ENCODE data around the gene VDAC1.

Gene VDAC1

GRCh38 chr5:133935667-133935940 lies 69.2 kb downstream of the VDAC1 start:
- TF ChIP-seq CTCF (IDR thresholded peaks at IDR 0.05; ENCODE audit: low read depth, low read length, missing control alignments) = no peak
- no peak overlapping the region for H3K4me3 ChIP-seq (replicated peaks; ENCODE audit: low read depth, low read length)

GRCh38 chr5:133934822-133935666 lies 69.7 kb downstream of the VDAC1 start:
- no peak for TF ChIP-seq CTCF (IDR thresholded peaks at IDR 0.05; ENCODE audit: low read depth, low read length, missing control alignments)
- H3K4me3 ChIP-seq (replicated peaks; ENCODE audit: low read depth, low read length) = no peak overlapping the region
- no peak for DNase-seq (ENCODE audit: extremely low read depth, low read depth)

More at GRCh38 chr5:133935667-133935940, 69.2 kb downstream of the VDAC1 start:
- DNase-seq (ENCODE audit: extremely low read depth, low read depth) = no peak

- no peak for TF ChIP-seq CTCF (IDR thresholded peaks at IDR 0.05; ENCODE audit: low read depth, low read length, missing control alignments)
- no peak overlapping the region for H3K4me3 ChIP-seq (replicated peaks; ENCODE audit: low read depth, low read length)
- DNase-seq (ENCODE audit: extremely low read depth, low read depth) = no peak
Observed at GRCh38 chr5:133934311-133934710, 70.5 kb downstream of the VDAC1 start.

GRCh38 chr5:133933670-133934295 lies 71.0 kb downstream of the VDAC1 start:
- no peak for DNase-seq (ENCODE audit: extremely low read depth, low read depth)
- TF ChIP-seq CTCF (IDR thresholded peaks at IDR 0.05; ENCODE audit: low read depth, low read length, missing control alignments) = no peak
- no peak overlapping the region for H3K4me3 ChIP-seq (replicated peaks; ENCODE audit: low read depth, low read length)

GRCh38 chr5:133933169-133933509 lies 71.6 kb downstream of the VDAC1 start:
- TF ChIP-seq CTCF (IDR thresholded peaks at IDR 0.05; ENCODE audit: low read depth, low read length, missing control alignments) = no peak
- H3K4me3 ChIP-seq (replicated peaks; ENCODE audit: low read depth, low read length) = no peak overlapping the region
- DNase-seq (ENCODE audit: extremely low read depth, low read depth) = no peak

- no peak overlapping the region for H3K4me3 ChIP-seq (replicated peaks; ENCODE audit: low read depth, low read length)
- no peak for TF ChIP-seq CTCF (IDR thresholded peaks at IDR 0.05; ENCODE audit: low read depth, low read length, missing control alignments)
- no peak for DNase-seq (ENCODE audit: extremely low read depth, low read depth)
Observed at GRCh38 chr5:133932441-133933168, 72.2 kb downstream of the VDAC1 start.
